ENCODE data around the gene LVRN.

Gene LVRN

DNA sequence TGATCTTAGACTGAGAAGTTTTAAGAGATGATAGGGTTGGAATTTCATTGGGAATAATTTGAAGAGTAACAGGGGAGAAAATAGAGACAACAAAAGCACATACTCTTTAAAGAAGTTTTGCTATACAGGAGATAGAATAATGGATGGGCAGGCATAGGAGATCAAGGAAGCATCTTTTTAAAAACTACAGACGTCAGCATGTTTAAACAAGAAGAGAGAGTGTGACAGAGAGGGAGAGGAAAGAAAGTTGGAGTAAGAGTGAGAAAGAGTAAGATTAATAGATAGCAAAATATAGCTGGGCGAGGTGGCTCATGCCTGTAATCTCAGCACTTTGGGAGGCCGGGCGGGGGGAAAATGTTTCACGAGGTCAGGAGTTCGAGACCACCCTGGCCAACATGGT is 5.3 kb upstream of the LVRN start:
- no peak for DNase-seq (ENCODE audit: low read depth, low spot score)

DNA sequence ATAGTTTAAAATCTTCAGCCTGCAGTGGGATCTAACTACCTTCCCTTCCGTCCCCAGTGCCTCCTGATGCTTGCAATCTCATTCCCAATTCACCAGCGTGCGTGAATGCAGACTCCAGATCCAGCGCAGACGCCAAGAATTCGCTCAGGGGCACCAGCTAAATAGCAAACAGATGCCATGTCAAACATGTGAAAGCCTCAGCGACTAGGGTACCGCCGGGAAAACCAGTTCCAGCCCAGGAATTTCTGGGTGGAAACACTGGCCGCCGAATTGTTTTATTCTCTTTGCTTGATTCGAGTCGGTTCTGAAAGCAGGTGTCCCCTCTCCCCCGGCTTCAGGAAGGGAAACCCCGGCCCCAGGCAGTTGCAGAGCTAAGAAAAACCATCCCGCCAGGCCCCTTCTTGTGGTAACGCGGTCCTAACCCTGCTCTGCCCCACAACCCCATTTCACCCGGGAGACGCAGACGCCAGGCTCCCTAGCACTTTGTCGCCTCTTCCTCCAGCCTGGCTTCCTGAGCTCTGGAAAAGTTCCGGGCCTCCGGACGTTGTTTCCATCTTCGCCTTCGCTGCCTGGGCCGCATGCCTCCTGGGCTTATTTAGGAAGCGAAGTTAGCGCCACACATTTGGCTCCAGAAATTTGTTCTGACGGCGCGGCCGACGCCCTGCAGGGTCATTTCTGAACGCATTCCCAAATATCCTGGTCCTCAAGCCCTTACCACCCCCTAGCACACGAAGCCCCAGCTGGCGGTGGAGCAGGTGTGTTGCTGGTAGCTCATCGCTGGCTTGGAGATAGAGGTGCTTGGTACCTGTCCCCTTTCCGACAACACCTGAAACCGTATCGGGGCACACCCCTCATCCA is 665 bp upstream of the LVRN start:
- no peak for DNase-seq (ENCODE audit: low read depth, low spot score)

DNA sequence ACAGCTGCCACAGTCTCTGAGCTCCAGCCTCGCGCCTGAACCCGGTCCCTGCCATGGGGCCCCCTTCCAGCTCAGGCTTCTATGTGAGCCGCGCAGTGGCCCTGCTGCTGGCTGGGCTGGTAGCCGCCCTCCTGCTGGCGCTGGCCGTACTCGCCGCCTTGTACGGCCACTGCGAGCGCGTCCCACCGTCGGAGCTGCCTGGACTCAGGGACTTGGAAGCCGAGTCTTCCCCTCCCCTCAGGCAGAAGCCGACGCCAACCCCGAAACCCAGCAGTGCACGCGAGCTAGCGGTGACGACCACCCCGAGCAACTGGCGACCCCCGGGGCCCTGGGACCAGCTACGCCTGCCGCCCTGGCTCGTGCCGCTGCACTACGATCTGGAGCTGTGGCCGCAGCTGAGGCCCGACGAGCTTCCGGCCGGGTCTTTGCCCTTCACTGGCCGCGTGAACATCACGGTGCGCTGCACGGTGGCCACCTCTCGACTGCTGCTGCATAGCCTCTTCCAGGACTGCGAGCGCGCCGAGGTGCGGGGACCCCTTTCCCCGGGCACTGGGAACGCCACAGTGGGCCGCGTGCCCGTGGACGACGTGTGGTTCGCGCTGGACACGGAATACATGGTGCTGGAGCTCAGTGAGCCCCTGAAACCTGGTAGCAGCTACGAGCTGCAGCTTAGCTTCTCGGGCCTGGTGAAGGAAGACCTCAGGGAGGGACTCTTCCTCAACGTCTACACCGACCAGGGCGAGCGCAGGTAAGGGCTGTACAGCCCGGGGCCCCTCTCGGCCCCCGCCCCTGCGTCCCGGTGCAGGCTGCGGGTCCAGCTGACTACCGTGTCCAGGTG is 509 bp downstream of the LVRN start:
- DNase-seq (ENCODE audit: low read depth, low spot score): no peak

DNA sequence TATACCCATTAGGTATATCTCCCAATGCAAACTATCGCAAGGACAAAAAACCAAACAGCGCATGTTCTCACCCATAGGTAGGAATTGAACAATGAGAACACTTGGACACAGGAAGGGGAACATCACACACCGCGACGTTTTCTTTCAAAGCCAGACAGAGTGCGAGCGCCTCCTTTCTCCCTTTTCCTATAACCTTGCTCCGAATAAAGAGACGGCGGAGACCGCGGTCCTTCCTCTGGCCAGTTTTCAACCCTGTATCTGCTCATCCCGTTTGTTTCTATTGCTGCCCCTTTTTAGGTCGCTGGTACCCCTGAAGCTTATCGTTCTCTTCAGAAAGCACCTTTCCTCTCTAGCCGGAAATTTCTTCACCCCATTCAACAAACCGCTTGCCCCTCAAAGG is 1.3 kb downstream of the LVRN start:
- DNase-seq (ENCODE audit: low read depth, low spot score): no peak

DNA sequence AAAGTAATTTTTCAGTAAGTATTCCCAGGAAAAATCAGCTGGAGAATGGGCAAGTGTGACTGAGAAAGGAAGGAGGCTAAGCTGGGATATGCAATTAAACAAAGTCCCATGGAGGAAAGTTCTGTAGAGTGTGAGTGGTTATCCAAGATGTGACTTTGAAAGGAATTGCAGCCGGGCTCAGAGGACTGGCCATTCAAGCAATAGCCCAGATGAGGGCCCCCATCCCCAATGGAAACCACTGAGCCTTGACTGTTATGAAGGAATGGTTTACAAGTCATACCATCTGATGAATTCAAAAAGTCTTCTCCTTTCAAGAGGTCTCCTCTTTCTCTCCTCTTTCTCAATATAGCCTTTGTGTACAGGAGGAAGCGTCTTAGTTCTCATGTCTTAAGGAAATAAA is 6.5 kb downstream of the LVRN start:
- no peak for DNase-seq (ENCODE audit: low read depth, low spot score)

DNA sequence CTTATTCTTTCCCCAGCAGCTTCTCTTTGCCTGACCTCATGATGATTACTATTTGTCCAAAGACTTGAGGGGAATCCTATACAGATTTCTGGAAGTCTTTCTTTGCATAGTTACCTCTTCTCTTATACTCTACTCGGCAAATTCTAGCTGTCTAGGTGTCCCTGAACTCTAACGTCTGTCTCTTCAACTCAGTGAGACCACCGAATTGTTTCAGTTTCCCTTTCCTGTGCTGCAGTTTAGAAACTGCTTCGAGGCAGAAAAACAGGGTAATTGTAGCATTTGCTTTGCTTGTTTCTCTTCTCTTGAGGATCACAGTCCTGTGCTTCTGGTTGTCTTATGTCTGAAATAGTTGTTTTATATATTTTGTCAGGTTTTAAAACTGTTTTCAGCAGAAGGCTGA is 14.8 kb downstream of the LVRN start:
- DNase-seq (ENCODE audit: low read depth, low spot score): no peak

DNA sequence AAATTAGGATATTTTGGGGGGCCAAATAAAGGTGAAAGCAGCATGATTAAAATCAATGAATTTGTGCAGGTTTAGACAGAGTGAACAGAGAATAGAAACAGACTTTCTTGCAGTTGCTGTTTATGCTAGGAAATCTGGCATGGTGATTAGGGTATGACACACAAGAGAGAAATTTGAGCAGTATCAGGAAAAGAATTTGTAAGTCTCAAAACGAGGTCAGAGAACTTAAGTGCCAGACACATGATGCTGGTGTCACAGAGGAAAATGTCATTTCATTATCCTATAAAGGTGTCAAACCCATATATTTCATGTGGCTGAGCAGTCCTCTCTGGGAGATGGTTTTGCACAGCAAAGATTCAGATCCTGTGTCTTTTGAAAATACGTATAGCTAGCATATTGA is 15.7 kb downstream of the LVRN start:
- DNase-seq (ENCODE audit: low read depth, low spot score): no peak

DNA sequence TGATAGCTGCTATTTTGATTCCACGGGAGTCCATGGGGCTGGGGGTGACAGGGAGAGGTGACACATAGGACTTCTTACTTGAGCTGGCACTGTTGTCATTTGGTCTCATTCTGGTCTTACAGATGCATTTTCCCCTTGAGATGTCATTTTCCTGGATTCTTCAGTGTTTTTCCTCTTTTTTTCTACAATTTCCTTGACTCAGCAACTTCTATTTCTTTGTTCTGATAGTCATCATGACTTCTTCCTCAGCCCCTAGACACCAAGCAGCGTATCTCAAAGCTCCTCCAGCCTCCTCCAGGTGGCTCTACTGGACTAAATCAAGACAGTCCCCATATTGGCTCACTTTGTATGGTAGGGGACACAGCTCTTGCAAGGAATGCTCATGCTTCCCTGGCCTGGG is 16.5 kb downstream of the LVRN start:
- DNase-seq (ENCODE audit: low read depth, low spot score): no peak

DNA sequence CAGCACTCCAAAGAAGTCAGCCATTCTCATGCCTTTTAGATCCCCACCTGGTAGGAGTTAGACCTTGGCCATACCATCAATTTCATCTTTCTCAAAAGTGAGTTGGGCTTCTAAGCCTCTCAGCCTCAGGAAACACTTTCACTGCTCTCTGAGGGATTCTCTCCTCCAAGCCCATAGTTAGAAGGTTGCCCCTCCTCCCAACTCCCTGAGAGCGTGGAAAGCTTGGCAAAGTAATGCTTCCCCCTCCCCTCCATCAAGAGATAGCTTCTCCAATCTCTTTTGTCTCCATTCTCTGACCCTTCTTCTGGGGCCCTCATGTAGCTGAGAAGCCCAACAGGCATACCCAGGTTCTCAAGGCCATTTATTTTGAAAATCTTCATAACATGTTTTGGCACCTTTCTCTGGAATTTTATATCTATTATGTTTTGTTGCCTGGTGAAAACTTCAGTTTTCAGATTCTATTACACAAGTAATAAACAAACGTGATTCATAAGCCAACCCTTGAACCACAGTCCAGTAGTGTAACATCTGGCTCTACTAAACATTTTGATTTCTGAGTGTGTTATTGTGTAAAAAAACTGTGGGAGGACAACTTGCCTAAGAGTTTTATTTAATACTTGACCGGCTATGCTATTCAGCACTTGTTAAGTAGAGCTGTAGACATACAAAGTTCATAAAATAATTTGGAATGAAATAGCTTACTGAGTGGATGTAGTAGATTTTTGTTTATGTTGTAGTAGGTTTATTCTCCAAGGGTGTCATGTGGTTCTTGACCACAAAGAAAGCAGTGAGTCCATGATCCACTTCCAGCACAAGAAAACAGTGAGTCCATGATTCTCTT is 17.1 kb downstream of the LVRN start:
- DNase-seq (ENCODE audit: low read depth, low spot score): no peak

DNA sequence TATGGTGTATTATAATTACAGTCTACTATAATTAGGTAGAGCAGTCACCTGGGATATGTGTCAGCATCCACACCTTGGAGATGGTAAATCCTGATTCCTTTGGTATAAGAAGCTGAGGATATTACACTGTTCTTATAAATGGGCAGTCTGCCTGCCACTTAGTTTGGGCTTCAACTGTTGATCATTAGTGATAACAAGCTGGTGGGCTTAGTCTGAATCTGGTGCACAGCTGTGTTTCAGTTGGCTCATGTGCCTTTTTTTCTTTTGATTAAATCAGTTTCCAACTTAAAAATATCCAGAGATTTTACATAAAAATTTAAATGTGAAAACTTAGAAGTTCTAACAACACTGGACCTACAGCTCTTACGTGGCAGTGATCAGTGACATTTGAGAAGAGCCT is 21.2 kb downstream of the LVRN start:
- no peak for DNase-seq (ENCODE audit: low read depth, low spot score)

DNA sequence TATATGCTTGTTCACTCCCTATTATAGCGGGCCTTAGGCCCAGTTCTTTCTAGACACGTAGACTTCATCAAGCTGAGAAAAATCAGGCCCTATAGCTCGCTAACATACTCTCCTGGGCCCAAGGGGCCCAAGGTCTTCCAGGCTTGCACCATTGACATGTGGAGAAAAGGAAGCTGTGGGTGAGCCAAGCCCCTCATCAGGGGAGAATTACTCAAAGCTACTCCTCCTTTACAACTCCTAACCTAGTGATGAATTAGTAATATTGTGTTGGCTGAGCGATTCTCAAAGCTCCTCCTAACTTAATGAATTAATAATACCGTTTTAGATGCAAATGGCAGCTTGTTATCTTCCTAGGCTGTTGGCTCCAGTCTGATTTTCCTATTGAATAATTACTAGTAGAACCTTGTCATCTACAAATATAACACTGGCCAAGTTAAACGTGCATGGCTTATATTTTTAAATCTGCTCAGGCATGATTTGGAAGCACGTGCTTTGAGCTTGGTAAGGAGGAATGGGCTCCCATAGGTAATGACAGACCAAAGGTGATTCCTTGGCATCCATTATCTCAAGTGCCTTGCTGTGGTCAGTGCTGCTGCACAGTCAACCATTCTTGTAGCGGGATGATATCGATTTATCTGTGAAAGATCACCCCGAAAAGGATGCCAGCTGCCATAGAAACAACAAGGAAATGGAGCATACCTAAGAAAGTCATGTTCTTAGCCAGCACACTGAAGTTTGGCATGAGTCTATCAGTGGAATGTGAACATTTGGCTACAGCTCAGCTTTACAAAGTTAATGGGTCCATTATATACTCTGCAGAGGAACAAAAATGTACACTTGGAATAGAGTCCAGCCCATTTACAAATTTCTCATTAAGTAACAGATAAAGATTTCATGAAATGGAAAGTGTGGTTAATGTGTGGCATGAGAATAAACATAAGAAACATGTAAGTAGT is 23.8 kb downstream of the LVRN start:
- no peak for DNase-seq (ENCODE audit: low read depth, low spot score)

DNA sequence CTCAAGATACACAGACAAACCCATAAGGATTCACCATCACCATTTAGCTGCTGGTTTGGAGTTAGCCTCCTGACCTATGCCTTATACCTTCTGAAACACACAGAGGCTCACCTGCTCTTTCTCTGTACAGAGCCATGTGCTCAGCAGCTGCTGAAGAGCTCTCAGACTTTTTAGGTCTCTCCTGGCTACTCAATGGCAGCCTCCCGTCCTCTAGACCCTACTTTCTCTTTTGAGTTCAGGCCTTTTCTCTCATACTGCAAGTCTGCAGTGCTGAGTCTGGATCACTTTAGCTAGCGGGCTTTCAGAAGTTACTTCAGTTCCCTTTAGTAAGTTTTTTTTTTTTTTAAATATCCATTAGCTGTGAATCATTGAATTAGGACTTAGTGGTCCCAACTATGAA is 25.7 kb downstream of the LVRN start:
- no peak for DNase-seq (ENCODE audit: low read depth, low spot score)

DNA sequence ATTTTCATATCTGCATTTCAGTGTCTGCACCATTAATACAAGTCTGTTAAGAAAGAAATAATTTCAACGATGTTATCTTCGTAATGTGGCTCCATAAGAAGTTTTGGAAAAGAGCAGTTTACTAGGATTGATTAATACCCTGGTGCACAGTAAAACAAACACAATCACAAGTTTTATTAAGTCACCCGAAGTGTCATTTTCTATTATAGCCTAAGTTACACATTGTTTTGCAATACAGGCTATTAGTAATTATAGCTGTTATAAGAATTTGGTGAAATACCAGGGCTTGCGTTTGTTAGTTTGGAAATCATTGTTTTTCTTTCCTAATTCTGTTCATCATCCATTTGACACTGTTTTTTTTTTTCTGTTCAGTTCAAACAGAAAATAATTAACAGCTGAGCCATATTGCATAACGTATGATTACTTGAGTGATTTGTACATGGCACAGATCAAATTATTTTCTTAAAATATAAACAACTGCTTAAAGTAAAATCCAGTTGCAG is 30.6 kb downstream of the LVRN start:
- no peak for DNase-seq (ENCODE audit: low read depth, low spot score)

DNA sequence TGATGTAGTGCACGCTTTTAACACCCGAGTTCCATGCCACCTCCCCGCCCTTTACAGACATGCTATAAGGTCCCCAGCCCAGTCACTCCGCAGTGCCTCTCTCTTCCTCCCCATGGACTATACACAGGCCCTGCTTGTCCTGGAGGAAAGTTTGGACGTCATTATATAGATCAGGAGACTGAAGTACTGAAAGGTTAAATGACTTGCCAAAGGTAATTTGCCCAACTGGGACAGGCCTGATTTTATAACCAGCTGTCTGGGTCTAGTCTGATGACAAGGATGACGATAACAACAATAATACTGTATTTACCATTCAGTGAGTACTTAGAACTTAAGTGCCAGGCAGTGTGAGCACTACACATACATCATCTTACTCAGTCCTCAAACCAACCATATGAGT is 33.1 kb downstream of the LVRN start:
- DNase-seq (ENCODE audit: low read depth, low spot score): no peak

DNA sequence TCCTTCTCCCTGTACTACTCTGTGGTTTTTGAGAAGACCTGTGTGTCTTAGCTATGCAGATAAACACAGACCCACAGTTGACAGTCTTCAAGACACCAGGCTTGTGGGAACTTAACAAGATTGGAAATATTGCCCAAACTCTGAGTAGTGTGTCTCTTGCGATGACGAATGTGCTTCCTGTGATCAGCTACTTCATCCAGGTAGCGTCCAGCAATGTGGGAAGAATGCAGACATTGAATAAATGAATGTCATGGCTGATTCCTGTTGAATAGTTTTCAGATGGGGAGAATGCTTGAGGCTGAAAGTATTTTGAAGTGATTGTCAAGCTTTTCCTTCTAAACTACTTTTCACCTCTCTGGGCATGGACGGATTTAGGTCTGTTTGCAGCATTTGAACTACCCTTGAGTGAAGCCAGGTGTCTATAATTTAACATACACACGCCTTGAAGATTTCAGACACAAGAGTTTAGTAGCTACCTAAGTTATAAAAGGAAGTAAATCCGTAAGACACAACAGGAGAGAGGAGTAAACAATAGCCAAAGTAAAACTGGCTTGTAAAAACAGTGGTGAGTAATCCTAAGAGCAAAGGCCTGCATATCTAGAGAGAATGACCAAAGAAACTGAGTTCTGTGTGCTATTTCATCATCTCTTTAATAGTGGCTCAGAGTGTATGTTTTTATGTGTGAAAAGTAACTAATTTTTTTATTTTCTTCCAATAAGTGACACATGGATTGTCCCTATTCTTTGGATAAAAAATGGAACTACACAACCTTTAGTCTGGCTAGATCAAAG is 40.0 kb downstream of the LVRN start:
- DNase-seq (ENCODE audit: low read depth, low spot score): no peak

DNA sequence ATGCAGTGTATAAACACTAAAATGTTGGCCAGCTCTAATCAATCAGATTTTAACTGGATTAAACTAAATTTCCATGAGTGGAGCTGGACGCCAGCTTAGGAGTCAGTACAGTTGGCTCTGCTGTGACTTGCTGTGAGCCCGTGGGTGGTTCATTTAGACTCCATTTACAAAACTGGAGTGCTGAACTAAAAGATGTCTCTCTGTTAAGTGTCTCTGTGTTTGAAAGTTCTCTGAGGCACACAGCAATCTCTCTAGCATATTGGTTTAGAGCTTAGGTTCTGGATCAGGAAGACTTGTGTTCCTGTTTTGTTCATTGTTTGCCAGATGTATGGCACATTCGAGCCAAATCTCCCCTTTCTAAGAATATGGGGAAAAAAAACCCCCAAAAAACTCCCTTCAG is 42.0 kb downstream of the LVRN start:
- no peak for DNase-seq (ENCODE audit: low read depth, low spot score)

DNA sequence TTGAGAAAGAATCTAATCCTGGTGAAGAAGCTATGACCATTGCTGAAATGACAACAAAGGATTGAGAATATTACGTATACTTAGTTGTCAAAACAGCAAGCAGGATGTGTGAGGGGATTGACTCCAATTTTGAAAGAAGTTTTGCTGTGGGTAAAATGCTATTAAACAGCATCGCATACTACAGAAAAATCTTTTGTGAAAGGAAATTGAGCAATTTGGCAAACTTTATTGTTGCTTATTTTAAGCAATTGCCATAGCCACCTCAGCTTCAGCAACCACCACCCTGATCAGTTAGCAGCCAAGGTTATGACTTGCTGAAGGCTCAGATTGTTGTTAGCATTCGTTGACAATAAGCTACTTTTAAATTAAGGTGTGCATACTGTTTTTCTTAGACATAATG is 47.5 kb downstream of the LVRN start:
- no peak for DNase-seq (ENCODE audit: low read depth, low spot score)

DNA sequence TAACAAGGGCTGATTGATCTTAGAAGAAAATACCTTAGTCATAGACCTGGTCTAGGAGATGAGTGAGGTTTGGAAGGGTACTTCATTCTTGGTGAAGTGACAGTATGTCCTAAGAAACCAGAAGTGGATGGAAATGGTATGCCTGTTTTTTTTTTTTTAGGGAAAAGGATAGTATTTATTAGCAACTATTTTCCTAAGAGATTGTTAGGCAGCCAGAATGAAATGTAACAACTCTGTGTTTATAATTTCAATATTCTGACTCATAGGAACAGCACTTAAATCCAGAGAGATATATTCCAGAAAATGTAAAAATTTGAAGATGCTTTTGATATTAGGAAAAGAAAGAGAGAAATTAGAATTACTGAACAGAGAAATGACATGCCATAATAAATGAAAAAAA is 48.8 kb downstream of the LVRN start:
- DNase-seq (ENCODE audit: low read depth, low spot score): no peak

DNA sequence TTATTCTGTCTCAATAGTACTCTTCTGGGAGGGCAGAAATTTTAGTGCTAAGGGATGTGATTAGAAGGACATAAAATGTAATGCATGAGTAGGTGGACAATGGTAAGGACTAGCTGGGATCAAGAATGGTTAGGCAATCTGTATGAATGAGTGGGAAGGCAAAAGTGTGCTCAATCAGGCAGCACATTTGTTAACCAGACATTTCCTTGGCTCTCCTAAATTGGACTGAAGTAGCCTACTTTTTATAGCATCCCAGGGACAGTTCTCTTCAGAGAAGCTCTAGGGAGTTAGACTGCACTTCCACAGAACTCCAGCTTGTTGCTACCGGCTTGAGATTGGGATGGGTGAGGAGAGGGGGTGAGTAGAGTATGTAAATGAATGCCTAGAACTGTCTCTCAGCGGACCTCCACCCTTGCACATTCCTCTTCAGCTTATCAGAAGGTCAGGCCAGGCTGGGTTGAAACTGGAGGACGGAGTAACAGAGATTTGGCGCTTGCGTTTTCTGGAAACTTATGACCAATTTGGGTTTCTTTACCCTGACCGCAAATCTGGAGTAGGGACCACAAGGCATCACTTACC is 51.0 kb downstream of the LVRN start:
- DNase-seq (ENCODE audit: low read depth, low spot score): no peak

DNA sequence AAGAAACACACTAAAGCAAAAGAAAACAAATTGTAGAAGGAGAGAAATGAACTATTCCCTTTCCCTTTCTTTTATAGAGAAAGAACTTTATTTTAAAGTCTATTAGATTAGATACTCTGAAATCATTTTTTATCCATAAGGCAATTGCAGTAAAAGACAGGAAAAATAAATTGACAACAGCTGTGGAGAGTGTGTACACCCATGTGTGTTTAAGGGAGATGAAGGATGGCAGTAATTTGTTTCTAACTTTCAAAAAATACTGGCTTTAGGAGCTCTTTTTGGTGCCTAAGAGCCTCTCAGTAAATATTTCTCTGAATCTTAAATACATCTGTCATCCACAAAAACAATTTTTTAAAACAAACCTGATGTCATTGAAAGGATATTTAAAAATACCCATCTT is 51.7 kb downstream of the LVRN start:
- no peak for DNase-seq (ENCODE audit: low read depth, low spot score)

Measured in iPS DF 19.7 (cell line).